ENCODE data around the gene LRFN5. TPM values are rescaled to one million over a fixed set of nuclear protein-coding genes. Genes with fewer than 3 reads are reported as not detected.
"Not testable (repeated sequence)": the region's sequence is repeated elsewhere in the genome, so short reads cannot be mapped to it uniquely, and the experiment has no call there.

LRFN5 gene
- total RNA-seq, 1 donor from 2014 or later, result 7.3 TPM

GRCh38 chr14:41899416-41899815, 292.7 kb downstream of the LRFN5 start:
- Mint-ChIP-seq H3K9me3 (ENCODE audit: unreplicated experiment) (peaks cover 11% of the 10 kb centered on the region), H3K4me1 (ENCODE audit: low read depth, unreplicated experiment) (peaks cover 32% of the 10 kb centered on the region), H3K4me3 (ENCODE audit: unreplicated experiment) (peak overlapping the region; percentile 69), H3K36me3 (ENCODE audit: unreplicated experiment) (no peaks in the 10 kb centered on the region), H3K27ac (ENCODE audit: unreplicated experiment) (peak overlapping the region; percentile 93), H3K27me3 (ENCODE audit: unreplicated experiment) (peaks cover 11% of the 10 kb centered on the region)
- DNase-seq, result no peak
- no peak for TF ChIP-seq CTCF (IDR thresholded peaks at IDR 0.05; ENCODE audit: partially characterized antibody, unreplicated experiment)

GRCh38 chr14:41900644-41901043, 294.0 kb downstream of the LRFN5 start:
- Mint-ChIP-seq H3K27me3 (ENCODE audit: unreplicated experiment) (peaks cover 11% of the 10 kb centered on the region), H3K9me3 (ENCODE audit: unreplicated experiment) (peaks cover 11% of the 10 kb centered on the region), H3K4me1 (ENCODE audit: low read depth, unreplicated experiment) (peaks cover 35% of the 10 kb centered on the region), H3K27ac (ENCODE audit: unreplicated experiment) (peak overlapping the region; percentile 95), H3K4me3 (ENCODE audit: unreplicated experiment) (no peak overlapping the region), H3K36me3 (ENCODE audit: unreplicated experiment) (no peaks in the 10 kb centered on the region)
- no peak for DNase-seq
- no peak for TF ChIP-seq CTCF (IDR thresholded peaks at IDR 0.05; ENCODE audit: partially characterized antibody, unreplicated experiment)

- Mint-ChIP-seq H3K27ac (ENCODE audit: unreplicated experiment) (peak overlapping the region; percentile 55), H3K36me3 (ENCODE audit: unreplicated experiment) (no peaks in the 10 kb centered on the region), H3K9me3 (ENCODE audit: unreplicated experiment) (peaks cover 11% of the 10 kb centered on the region), H3K4me3 (ENCODE audit: unreplicated experiment) (no peak overlapping the region), H3K4me1 (ENCODE audit: low read depth, unreplicated experiment) (peaks cover 35% of the 10 kb centered on the region), H3K27me3 (ENCODE audit: unreplicated experiment) (peaks cover 11% of the 10 kb centered on the region)
- TF ChIP-seq CTCF (IDR thresholded peaks at IDR 0.05; ENCODE audit: partially characterized antibody, unreplicated experiment), result no peak
- DNase-seq, result no peak
Measured at GRCh38 chr14:41901089-41901488, 294.4 kb downstream of the LRFN5 start.

- H3K9me3 Mint-ChIP-seq (ENCODE audit: unreplicated experiment), result peaks cover 3% of the 10 kb centered on the region
- no peak for TF ChIP-seq CTCF (IDR thresholded peaks at IDR 0.05; ENCODE audit: partially characterized antibody, unreplicated experiment)
Measured at GRCh38 chr14:41905394-41905964, 298.8 kb downstream of the LRFN5 start.

DNA sequence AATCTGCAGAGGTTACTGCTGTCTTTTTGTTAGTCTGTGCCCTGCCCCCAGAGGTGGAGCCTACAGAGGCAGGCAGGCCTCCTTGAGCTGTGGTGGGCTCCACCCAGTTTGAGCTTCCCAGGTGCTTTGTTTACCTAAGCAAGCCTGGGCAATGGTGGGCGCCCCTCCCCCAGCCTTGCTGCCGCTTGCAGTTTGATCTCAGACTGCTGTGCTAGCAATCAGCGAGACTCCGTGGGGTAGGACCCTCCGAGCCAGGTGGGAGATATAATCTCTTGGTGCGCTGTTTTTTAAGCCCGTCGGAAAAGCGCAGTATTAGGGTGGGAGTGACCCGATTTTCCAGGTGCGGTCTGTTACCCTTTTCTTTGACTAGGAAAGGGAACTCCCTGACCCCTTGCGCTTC, 304.5 kb downstream of the LRFN5 start:
- not testable (repeated sequence) for H3K4me1 Mint-ChIP-seq (ENCODE audit: low read depth, unreplicated experiment); H3K36me3 Mint-ChIP-seq (ENCODE audit: unreplicated experiment); H3K27ac Mint-ChIP-seq (ENCODE audit: unreplicated experiment); H3K27me3 Mint-ChIP-seq (ENCODE audit: unreplicated experiment); DNase-seq; H3K4me3 Mint-ChIP-seq (ENCODE audit: unreplicated experiment); H3K9me3 Mint-ChIP-seq (ENCODE audit: unreplicated experiment)

More at GRCh38 chr14:41905394-41905964, 298.8 kb downstream of the LRFN5 start:
- no peak for DNase-seq
- Mint-ChIP-seq H3K4me1 (ENCODE audit: low read depth, unreplicated experiment) (peaks cover 18% of the 10 kb centered on the region), H3K4me3 (ENCODE audit: unreplicated experiment) (no peak overlapping the region), H3K36me3 (ENCODE audit: unreplicated experiment) (no peaks in the 10 kb centered on the region), H3K27ac (ENCODE audit: unreplicated experiment) (no peak overlapping the region), H3K27me3 (ENCODE audit: unreplicated experiment) (peaks cover 5% of the 10 kb centered on the region)

Data from glutamatergic neuron (in vitro differentiated cells).